HG03175 (cell line): Measurements from ENCODE around the gene PRMT3.
"Not testable (repeated sequence)": the region's sequence is repeated elsewhere in the genome, so short reads cannot be mapped to it uniquely, and the experiment has no call there.

Experiments used
- ATAC-seq: cut with Tn5 transposase; IDR thresholded peaks from one replicate; pipeline ENCODE4 v1.9.1; 2021; ENCODE audit warnings: mild to moderate bottlenecking, moderate library complexity; ENCODE audit not compliant: unreplicated experiment

The PRMT3 gene

DNA sequence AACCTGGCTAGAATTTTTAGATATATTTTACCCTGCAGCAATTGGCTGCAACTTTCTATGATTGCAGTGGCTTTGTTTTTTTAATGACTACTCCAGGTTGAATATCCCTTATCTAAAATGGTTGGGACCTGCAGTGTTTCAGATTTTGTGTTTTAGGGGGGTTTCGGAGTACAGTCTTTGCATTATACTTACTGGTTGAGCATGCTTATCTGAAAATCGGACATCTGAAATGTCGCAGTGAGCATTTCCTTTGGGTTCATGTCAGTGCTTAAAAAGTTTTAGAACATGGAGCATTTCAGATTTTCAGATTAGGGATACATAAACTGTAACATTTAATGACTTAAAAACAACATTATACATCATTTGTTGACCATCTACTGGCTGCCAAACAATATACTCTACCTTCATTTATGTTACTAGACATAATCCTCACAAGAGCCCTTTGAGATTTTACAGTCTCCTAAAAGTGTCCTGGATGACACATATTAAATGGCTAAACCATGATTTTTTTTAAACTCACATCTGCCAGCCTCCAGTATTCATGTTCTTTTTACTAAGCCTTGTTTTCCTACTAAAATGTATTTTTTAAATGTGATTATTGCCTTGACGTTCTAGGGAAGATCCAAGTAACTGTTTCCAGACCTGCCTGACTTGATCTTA is 66.3 kb downstream of the PRMT3 start:
- no peak for ATAC-seq

DNA sequence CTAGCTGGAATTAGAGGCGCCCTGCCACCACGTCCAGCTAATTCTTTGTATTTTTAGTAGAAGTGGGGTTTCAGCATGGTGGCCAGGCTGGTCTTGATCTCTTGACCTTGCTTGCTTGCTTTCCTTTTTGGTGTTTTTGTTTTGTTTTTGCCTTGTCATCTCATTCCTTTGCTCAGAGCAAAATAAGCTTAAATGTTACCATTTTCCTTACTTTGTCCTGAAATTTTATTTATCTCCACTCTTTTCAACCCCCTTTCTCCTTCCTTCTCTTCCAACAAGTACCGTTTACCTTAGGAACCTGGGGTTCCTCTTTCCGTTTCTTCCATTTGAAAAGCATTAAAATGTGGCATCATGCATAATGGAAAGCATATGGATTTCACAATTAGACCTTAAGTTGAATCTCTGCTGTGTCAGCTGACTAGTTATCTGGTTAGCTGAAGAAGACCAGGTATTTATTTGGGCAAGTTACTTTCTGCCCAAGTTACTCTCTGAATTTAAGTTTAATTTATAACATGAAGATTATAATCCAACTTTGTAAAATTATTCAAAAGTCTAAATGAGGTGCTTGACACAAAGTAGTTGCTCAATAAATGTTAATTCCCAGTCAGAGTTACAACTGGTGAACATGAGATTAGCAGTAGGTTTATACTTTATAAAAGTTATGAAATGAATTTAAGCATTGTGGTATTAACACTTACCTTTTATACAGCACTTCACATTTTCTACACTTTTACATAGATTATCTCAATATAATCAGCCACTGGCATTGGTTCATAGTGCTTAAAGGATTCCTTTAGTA is 69.7 kb downstream of the PRMT3 start:
- no peak for ATAC-seq

DNA sequence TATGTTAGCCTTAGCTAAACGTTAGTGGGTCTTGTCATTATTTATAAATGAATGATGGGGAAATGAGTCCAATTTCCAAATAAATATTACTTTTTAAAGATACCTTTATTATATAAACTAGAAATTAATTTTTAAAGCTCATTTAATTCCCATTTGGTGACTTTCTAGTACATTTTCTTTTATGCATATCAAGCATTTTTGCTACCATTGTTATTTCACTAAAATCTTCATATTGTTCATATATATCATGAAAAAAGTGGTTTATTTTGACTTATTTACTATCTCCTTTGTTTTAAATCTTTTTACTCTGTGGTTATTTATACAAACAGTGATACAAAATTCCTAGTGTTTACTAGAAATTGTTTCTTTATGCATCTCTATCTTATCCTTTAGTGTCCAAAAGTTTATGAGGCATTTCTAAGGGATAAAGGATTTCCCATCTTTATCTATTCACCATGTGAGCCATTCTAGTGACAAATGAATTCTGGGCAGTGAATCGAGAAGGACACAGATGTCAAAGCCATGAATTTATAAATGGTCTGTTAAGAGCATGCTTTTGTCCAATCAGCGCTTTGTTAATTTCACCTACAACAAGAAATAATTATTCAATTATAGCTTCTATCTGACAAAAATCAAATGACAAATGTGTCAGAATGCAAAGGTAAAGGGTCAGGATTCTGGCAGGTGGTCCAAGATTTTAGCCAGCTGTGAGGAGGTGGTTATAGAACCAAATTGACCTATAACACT is 70.6 kb downstream of the PRMT3 start:
- ATAC-seq, result no peak

DNA sequence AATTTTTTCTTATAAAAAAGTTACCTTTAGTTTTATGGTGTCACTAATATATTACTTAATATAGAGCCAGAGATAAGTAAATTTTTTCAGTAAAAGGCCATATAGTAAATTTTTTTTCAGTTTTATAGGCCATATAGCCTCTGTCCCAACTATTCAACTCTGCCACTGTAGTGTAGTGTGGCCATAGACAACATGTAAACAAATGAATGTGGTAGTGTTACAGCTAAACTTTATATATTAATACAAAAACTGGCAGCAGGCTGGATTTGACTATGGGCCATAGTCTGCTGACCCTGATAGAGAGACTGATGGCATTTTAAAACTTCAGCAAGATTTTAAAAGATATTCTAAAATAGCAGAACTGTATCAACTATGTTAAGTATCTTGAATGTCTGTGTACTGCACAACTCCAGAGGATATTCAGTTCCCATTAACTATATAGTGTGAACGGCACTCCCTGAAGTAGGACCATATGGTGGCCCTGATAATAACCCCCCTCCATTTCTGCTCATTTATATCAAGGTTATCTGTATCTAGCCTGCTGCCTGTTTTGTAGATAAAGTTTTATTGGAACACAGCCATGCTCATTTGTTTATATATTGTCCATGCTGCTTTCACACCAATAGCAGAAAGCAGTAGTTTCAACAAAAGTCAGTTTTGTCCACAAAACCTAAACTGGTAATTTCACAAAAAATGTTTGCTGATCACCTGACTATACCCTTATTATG is 71.6 kb downstream of the PRMT3 start:
- ATAC-seq, result no peak

DNA sequence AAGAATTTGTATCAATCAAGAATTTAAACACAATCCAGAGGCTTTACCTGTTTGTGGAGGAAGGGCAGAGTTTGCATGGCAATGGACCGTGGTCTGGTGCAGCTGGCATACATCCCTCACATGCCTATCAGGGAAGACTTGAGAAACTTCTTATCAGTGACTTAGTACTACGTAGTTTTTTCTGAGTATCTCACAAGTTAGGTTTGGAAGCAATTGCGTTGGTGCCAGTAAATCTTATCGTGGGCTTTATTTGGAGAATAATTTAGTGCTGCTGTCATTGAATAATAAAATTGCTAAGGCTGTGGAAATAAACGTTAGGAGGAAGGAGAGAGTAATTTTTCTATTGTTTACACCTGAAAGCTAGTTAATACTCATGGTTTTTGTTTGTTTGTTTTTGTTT is 72.3 kb downstream of the PRMT3 start:
- no peak for ATAC-seq

DNA sequence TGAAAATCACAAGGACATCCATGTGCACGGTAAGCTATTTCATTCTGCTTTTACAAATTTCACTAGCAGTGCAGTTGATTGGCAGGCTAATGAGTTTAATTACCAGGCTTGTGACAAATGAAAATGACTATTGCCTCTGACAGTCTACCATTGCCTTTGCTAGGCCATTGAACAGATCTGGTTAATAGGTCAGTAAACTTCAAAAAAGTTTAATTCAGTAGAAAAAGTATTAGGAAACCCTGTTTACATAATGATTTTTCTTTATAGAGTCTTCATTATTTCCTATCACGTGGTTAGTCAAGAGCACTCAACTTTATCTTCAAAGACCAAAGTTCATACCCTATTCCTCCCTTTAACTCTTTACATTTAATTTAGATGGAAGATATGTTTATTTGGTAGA is 77.0 kb downstream of the PRMT3 start:
- no peak for ATAC-seq

DNA sequence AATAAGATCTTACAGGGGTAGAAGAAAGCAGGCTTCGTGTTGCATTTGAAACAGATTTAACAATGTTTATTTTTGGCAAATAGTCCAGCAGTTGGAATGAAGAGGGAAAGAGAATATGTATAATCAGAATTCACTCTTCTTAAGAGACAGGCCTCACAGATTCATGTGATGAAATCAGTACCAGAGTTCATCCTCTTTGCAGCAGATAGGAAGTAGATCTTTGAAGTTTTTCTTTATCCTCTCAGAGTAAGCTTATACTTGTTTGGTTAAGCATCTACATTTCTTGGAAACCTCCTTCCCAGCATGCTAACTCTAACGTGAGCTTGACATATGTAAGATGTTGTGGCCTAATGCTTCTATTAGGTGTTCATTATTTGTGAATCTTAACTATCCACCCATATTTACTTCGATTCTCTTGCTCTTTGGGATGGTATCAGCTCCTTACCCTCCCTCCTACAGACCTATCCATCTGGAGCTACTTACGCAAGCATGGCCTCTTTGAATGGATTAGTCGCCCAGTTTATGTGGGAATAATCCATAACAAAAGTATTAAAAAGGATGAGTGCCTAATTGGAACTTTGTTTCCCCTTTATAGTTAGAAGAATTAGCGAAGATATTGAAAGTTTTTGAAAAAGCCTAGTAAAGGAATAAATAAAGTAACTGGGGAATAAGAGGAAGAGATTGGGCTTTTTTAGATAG is 80.1 kb downstream of the PRMT3 start:
- ATAC-seq, result no peak

DNA sequence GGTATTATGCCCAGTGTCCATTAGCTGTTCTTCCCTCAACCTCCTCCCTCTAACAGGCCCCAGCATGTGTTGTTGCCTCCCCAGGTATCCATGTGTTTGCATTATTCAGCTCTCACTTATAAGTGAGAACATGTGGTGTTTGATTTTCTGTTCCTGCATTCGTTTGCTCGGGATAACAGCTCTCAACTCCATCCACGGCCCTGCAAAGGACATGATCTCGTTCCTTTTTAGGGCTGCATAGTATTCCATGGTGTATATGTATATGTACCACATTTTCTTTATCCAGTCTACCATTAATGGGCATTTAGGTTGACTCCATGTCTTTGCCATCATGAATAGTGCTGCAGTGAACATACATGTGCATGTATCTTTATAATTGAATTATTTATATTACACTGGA is 82.8 kb downstream of the PRMT3 start:
- no peak for ATAC-seq

DNA sequence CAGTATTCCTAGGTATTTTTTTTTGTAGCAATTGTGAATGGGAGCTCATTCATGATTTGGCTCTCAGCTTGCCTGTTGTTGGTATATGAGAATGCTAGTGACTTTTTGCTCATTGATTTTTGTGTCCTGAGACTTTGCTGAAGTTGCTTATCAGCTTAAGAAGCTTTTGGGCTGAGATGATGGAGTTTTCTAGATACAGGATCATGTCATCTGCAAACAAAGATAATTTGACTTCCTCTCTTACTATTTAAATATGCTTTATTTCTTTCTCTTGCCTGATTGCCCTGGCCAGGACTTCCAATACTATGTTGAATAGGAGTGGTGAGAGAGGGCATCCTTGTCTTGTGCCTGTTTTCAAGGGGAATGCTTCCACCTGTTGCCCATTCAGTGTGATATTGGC is 84.4 kb downstream of the PRMT3 start:
- not testable (repeated sequence) for ATAC-seq

DNA sequence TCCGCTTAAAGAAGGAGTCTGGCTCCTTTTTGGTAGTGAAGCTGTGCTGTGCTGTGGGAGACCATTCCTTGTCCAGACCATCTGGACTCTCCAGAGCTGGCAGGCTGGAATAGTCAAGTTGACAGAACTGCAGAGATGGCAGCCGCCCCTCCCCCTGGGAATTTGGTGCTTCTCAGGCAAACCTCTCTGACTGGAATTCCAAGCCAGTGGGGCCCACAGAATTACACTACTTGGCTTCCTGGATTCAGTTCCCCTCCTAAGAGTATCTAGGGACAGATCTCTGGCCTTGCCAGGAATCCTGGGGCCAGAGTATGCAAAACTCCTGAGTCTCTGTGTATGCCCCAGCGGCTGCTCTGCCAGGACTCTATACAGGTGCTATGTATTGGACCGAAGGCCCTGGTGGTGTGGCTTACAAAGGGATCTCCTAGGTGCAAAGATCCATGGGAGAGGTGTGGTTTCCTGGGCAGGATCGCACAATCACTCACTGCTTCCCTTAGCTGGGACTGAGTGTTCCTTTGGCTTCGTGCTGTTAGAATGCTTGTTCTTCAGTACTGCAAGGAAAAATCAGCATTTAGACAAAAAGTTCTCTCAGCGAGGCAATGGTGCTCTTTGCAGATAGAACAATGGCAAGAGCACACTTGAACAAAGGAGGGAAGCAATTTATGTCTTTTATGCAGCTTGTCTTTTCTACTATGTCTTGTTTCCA is 86.8 kb downstream of the PRMT3 start:
- no peak for ATAC-seq

DNA sequence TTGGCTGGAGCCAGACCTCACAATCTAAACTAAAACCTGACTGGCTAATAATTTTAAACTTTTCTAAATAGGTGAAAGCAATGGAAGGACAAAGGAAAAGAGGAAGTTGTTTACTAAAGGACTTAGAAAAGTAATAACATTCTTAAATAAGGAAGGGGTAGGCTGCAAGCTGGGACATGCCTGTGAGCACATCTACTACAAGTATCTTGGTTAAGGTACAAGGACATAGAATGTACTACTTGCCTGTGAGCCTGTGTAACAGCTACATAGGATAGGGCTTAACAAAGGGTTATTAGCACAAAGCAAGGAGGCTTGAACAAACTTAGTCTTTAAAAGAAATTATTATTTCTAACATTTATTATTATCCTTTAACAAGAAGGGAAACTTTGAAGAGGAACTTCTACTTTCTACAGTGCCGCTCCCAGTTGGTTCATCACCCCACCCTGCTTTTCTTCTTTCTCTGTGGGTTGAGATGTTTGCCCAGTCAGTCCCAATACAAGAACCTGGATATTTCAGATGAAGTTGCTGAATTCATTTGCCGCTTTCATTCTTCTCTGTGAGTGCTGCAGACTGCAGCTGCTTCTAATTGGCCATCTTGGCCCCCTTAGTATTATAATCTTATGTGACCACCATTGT is 87.5 kb downstream of the PRMT3 start:
- ATAC-seq, result no peak

DNA sequence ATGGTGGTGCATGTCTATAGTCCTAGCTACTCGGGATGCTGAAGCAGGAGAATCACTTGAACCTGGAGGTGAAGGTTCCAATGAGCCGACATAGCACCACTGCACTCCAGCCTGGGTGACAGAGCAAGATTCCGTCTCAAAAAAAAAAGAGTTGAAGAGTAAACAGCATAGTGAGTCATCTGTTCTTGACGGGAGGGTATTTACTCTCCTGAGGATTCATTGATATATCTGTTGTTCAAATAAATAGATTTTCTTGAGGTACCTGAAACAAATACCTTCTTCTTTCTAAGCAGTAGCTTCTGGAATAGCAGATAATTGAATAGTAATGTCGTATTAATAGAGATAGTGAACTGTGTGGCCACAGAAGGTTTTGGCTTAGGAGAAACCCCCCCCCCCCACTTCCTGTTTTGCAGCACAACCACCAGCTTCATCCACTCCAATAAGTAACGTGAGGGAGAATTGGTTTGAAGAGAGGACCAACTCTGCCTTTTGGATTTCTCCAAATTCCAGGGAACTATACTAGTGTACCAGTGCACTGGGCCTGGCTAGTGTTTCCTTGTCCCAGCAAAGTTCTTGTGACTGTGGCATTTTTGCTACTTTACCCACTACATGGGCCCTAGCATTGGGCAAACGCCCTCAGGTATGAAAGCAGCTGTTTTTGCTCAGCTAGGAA is 90.0 kb downstream of the PRMT3 start:
- ATAC-seq, result no peak

DNA sequence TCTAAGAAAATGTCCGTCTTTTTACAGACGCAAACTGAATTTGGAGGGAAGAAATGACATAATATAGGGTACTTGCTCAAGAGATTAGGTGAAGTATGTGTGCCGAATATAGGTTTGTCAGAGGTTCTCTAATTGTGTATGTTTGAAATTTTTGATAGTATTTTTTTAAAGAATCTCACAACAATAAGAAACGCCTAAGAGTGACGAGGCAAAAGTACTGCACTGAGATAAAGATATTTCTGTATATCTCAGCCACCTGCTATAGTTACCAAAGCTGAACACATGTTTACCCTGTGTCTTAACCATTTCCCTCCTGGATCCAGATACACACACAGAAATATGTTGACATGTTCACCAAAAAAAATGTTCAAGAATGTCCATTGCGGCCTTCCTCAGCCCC is 92.0 kb downstream of the PRMT3 start:
- no peak for ATAC-seq

DNA sequence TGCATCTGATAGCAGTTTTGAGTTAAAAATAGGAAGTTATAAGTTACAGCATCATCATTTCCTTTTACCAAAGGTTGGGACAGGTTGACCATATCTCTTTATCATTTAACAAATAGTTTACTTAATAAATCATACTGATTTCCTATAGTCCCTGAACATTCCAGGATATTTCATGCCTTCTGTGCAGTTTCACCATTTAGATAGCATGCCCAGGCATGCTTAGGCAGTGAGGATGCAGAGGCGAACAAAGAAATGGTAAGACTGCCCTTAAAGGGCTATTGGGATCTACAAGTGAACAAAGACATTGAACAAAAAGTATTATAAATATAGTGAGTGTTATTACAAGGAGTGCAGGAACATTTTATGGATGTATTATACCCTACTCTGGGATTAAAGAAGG is 96.4 kb downstream of the PRMT3 start:
- ATAC-seq, result no peak

DNA sequence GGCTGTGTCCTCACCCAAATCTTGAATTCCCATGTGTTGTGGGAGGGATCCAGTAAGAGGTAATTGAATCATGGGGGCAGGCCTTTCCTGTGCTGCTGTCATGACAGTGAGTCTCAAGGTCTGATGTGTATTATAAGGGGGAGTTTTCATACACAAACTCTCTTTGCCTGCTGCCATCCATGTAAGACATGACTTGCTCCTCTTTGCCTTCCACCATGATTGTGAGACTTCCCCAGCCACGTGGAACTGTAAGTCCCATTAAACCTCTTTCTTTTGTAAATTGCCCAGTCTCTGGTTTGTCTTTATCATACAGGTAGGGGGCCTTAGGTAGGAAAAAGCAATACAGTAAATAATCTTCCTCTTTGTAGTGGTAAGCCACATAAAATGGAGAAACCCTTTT is 96.9 kb downstream of the PRMT3 start:
- not testable (repeated sequence) for ATAC-seq

DNA sequence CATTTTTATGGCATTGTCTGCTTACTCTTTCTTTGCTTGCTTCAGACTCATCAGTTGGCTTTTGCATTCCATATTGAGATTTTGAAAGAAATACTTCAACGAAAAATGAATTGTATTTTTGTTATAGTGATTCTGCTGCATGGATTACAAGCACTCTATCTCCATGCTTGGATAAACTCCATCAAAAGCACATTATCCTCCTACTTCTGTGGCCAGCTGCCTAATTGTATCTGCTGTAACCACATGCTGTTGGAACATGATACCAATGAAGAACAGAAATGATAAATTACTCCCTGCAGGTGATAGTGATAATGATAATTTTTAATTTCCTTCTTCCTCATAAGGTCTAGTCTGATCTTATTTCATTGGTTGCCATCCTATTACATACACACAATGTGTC is 100.8 kb downstream of the PRMT3 start:
- ATAC-seq, result no peak

DNA sequence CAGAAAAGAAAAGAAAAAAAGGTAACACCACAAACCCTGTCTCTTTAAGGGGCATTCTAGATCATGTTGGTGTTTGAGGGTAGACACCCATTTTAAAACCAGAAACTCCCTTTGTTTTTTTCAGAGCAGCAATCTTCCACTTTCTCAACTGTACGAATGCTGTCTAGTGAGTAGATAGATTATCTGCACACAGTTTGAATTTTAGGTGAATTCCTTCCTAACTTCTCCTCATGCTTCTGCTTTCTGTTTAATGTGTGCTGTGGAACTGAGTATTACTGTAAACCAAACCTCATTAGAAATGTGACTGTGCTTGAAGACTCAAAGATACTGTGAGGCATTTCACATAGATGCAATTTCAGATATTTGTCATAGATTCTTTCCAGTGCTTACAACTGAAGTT is 102.4 kb downstream of the PRMT3 start:
- no peak for ATAC-seq

DNA sequence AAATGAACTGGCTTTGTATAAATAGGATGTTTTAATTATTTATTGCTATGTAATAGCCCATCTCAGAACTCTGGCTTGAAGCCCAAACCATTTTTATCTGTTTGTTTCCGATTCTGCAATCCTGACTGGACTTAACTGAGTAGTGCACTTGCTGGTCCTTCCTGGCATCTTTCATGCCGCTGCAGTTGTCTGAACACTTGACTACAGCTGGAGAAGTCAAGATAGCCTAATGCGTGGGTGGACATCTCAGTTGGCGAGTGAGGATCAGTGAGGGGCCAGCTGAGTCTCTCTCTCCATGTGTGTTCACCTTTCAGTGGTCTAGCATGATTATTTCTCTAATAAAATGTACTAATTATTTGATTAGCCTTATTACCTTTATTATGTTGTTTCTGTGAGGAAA is 105.8 kb downstream of the PRMT3 start:
- ATAC-seq, result no peak
